HG03175 (cell line): Measurements from ENCODE around the gene NR1D1.
A peak's percentile ranks its signal among the peaks of the same experiment; 100 is the strongest.
"Not testable (repeated sequence)": the region's sequence is repeated elsewhere in the genome, so short reads cannot be mapped to it uniquely, and the experiment has no call there.

Source experiments
- ATAC-seq: cut with Tn5 transposase; IDR thresholded peaks from one replicate; pipeline ENCODE4 v1.9.1; 2021; ENCODE audit warnings: mild to moderate bottlenecking, moderate library complexity; ENCODE audit not compliant: unreplicated experiment

NR1D1 gene

DNA sequence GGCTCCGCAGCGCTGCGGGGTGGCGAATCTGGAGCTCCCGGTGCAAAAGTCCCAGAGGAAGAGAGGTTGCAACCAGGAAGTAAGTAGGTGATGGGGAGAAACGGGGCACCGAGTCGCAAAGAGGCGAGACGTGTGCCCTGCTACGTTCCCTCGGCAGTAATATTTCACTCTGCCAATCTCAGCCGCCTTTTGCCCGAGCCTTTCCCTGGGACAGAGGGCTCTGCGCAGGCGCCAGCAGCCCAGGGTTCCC, at the start of gene NR1D1:
TSS of gene NR1D1 (minus strand) at position 171 of the 250 bp plus-strand sequence. CDS start 495 bp downstream, outside the sequence.
- no peak for ATAC-seq

- no peak for ATAC-seq
Measured at GRCh38 chr17:40148527-40148926, 48.1 kb upstream of the NR1D1 start.

DNA sequence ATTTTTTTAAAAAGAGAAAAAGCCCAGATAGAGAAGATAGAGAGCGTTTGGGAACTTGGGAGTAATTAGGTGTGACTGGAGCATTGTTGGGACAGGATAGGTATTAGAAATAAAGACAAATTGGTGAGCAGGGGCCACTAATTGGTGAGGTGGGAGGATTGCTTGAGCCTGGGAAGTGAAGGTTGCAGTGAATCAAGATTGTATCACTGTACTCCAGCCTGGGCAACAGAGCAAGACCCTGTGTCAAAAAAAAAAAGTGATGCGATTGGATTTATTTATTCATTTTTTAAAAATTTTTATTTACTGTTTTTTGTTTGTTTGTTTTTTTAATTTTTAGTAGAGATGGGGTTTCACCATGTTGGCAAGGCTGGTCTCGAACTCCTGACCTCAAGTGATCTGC, 45.1 kb upstream of the NR1D1 start:
- no peak for ATAC-seq

DNA sequence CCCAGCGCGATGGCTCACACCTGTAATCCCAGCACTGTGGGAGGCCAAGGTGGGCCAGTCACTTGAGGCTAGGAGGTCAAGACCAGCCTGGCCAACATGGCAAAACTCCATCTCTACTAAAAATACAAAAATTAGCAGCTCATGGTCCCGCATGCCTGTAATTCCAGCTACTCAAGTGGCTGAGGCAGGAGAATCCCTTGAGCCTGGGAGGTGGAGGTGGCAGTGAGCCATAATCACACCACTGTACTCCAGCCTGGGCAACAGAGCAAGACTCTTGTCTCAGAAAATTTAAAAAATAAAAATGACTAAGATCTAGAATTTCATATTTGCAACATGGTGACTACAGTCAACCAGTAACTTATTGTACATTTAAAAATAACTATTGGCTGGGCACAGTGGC, 42.8 kb upstream of the NR1D1 start:
- not testable (repeated sequence) for ATAC-seq

- peak; percentile 18 for ATAC-seq
Measured at GRCh38 chr17:40139566-40140058, 39.2 kb upstream of the NR1D1 start.

GRCh38 chr17:40135817-40136216, 35.4 kb upstream of the NR1D1 start:
- no peak for ATAC-seq

DNA sequence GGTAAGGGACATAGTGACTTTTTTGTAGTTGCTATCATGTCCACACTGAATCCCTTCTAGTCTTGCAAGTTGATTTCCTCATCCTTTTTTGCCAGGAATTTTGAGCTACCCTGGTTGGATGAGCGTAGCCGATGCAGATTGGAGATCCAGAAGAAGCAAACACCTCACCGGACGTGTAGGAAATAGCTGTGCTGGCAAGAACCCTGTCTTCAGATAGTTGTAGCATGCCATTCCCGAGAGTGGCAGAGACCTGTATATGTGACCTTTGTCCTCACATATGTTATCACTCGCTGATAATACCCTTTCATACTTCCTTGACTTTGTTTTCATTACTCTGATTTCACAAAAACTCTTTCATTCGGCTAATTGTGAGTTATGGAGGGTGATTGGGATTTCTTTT, 33.8 kb upstream of the NR1D1 start:
- ATAC-seq = no peak

DNA sequence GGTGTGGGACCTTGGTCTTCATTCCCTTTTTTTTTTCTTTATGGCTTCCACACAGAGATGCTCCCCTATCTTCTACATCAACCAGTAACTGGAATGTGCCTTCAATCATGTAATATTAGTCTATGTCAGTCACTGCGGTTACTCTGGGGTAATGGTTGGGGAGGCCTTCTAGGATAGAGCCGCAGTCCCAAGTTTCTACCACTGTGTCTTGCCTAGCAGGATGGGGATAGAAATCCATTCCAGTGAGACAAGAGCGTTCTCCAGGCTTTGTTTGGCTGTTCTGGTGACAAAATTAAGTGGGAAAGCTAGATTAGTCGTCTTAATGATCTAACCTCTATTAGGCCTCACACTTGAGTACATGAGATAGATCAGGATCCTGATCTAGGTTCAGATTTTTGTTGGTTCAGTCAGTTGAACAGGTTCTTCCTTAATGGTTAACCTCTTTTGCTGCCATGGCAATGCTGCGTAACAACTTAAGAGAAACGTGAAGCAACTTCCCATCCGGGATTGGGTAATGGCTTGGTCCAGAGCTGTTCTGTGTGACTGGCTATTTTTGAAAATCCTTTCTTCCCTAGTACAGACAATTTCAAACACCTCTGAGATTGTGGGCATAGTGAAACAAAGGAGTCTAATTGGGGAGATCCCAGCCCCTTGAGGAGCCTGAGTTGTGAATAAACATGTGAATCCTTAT, 30.1 kb upstream of the NR1D1 start:
- no peak for ATAC-seq

DNA sequence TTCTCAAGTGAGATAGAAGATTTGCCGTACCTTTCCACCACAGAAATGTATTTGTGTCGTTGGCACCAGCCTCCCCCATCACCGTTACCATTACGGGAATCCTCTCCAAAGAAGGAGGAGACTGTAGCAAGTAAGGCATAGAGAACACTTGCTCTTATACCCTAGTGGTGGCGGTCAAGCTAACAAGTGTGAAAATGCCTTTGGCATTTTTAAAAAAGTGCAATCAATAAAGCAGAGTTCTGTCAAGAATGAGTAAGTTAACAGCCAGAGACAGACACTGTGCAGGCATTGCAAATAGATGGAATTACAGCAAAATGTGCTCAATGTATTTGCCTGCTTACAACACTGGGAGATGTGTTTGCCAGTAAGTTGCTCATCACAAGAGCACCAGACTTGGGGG, 29.1 kb upstream of the NR1D1 start:
- no peak for ATAC-seq

GRCh38 chr17:40124279-40125141, 24.1 kb upstream of the NR1D1 start:
- no peak for ATAC-seq

- no peak for ATAC-seq
Measured at GRCh38 chr17:40123811-40124114, 23.4 kb upstream of the NR1D1 start.

DNA sequence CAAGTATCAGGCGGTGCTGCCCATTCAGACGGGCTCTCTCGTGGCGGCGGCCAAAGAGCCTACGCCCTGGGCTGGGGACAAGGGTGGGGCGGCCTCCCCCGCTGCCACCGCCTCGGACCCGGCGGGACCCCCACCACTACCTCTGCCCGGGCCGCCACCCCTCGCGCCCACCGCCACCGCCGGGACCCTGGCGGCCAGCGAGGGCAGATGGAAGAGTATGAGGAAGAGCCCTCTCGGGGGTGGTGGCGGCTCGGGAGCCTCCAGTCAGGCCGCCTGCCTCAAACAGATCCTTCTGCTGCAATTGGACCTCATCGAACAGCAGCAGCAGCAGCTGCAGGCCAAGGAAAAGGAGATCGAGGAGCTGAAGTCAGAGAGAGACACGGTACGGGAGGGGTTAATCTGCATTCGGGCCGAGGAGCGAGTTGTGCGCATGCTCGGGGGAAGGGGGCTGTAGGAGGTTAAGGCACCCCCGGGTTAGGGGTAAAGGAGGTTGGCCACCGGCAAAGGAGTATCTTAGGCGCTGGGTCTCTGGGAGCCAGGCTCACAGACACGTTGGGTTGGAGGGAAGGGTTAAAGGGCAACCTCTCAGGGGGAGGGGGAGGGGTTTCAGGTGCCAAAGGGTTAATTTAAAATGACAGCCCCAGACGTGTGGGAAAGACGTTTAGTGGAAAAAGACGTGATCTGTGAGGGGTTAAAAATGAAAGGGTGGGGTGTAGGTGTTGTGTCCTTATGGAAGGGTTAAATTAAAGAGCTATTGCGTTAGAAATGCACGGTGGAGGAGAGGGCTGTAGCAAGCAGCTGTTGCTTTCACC, 22.8 kb upstream of the NR1D1 start:
- no peak for ATAC-seq

DNA sequence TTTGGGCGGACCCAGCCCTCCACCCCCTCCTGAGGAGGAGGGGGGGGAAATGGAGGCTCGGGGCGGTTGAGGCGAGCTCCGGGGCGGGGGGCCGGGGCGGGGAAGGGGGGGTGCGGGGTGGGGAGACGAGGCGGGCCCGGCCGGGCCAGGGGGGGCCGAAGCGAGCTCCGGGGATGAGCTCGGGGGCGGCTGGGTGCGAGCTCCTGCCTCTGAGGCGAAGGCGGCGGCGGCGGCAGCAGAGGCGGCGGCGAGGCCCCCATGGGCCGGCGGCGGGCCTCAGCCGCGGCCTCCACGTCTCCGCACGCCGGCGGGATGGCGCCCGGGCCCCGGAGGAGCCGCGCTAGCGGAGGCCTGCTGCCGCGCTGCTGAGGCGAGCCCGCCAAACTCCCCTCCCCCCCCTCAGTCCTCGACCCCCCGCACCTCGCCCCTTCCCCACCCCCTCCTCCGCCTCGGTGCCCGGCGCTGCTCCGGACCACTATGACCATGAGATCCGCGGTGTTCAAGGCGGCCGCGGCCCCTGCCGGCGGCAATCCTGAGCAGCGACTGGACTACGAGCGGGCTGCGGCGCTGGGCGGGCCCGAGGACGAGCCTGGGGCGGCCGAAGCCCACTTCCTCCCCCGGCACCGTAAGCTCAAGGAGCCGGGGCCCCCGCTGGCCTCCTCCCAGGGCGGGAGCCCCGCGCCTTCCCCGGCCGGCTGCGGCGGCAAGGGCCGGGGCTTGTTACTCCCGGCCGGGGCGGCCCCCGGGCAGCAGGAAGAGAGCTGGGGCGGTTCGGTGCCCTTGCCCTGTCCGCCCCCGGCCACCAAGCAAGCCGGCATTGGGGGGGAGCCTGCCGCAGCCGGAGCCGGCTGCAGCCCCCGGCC, 22.0 kb upstream of the NR1D1 start:
- ATAC-seq = peak; percentile 37

- ATAC-seq = peak; percentile 62
Measured at GRCh38 chr17:40121181-40122135, 21.1 kb upstream of the NR1D1 start, which contains the start of gene MSL1. Gene MSL1 (plus strand): TSS chr17:40121971. CDS start chr17:40122613, 642 bp downstream.

GRCh38 chr17:40115101-40115436, 14.7 kb upstream of the NR1D1 start:
- no peak for ATAC-seq

DNA sequence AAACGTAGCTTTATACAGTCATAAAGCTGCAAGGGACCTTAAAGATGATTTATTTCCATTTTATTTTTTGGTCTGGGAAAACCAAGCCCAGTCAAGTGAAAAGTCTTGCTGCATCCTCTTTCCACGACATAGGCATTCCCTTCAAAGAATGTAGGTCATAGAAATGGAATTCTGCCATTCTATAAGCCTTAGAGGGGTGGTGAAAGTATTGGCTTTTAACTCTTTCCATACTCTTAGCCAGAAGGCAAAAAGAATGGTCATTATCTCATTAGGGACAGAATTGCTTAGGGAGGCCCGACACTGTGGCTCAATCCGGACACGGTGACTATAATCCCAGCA, 13.5 kb upstream of the NR1D1 start:
- no peak for ATAC-seq

- peak; percentile 82 for ATAC-seq
Measured at GRCh38 chr17:40113110-40113906, 12.9 kb upstream of the NR1D1 start.

DNA sequence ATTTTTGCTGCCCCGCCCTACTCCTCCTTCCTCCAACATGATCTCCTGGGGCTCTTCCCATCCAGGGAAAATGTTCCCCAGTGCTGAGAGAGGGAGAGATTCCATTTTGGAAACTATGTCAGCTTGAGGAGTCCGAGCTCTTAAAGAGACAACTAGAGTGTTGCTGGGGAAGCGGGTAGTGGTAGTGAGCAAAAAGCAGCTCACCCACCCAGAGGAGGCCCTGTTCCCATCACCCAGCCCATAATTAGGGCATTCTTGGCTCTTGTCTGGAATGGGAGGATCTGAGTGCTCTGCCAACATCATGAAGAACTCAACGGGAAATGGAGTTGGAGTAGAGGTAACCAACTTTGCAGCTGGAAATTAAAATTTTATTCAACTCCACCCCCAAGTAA, 12.3 kb upstream of the NR1D1 start:
- ATAC-seq = no peak

DNA sequence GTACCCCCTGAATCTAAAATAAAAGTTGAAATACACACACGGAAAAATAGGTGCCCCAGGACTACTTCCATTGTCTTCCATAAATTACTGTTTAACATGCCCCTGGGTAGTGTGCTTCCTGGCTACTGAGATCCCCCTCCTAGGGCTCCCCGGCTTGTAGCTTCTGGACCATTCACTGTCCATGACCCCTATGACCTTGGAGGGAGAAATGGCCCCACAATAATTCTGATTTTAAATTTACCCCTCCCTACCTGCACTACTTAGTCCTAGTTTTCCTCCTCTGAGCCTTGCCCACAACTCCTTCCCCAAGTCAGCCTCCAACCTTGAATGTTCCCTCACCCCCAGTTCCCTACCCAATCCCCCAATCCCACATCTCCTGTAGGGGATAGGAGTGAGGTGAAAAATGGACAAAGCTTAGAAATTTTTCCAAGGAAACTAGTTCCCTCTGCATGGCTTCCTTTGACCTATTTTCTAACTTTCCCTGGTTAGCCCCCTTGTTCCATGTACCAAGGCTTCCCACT, 11.9 kb upstream of the NR1D1 start:
- ATAC-seq = no peak
